ENCODE results near the gene TMIGD2. TPM values are rescaled to one million over a fixed set of nuclear protein-coding genes. Genes with fewer than 3 reads are reported as not detected.

TMIGD2 gene
- polyA plus RNA-seq, 1 experiment, result not detected

GRCh38 chr19:4267901-4268815, 34.0 kb downstream of the TMIGD2 start:
- ChIA-PET CTCF (interaction anchor here (0.8 to 4.2 kb wide), 12 partner anchors 10 to 257 kb away, joined by 3 to 43 read pairs (median 6); partner anchors contain the start of gene STAP2), POLR2A (no interaction called here)
- H3K36me3 ChIP-seq (ENCODE audit: control insufficient read depth, insufficient read depth, low read length), result peaks cover 13% of the 10 kb centered on the region
- no peaks in the 10 kb centered on the region for H3K27me3 ChIP-seq (ENCODE audit: control insufficient read depth, insufficient read depth, low read length)
- no peak for DNase-seq (ENCODE audit: low read depth)
- H3K4me3 ChIP-seq (ENCODE audit: low read depth, low read length), result no peak overlapping the region
- TF ChIP-seq, protein P1, sequence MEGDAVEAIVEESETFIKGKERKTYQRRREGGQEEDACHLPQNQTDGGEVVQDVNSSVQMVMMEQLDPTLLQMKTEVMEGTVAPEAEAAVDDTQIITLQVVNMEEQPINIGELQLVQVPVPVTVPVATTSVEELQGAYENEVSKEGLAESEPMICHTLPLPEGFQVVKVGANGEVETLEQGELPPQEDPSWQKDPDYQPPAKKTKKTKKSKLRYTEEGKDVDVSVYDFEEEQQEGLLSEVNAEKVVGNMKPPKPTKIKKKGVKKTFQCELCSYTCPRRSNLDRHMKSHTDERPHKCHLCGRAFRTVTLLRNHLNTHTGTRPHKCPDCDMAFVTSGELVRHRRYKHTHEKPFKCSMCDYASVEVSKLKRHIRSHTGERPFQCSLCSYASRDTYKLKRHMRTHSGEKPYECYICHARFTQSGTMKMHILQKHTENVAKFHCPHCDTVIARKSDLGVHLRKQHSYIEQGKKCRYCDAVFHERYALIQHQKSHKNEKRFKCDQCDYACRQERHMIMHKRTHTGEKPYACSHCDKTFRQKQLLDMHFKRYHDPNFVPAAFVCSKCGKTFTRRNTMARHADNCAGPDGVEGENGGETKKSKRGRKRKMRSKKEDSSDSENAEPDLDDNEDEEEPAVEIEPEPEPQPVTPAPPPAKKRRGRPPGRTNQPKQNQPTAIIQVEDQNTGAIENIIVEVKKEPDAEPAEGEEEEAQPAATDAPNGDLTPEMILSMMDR (IDR thresholded peaks at IDR 0.05; ENCODE audit: insufficient read depth, low read depth, low read length), result no peak

DNA sequence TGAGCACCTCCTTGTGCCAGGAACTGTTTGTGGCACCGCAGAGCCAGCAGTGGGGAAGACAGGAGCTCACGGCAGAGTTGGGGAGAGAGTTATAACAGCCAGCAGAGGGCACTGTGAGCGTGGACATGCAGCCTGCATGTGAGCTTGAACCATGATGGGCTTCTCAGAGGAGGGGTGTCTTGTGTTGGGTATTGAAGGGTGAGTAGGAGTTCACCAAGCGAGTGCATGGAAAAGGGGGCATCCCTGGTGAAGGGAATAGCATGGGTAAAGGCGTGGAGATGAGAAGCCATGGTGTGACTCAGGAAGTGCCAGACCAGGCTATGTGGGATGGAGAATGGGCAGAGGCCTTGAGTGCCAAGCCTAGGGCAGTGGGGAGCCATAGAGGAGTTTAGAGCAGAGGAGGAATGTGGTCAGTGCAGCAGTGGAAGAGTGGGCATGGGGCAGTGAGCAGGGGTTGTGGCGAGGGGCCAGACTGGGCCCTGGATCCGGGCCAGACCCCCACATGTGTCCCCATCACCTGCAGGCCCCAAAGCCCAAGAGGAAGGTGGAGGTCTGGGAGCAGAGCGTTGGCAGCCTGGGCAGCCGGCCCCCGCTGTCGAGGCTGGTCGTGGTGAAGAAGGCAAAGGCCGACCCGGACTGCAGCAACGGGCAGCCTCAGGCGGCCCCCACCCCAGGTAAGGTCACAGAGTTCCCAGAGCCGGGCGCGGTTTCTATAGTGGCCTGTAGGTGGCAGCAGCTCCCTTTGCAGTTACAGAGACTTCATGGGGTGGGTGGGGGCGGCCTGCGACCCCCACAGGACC, 34.9 kb downstream of the TMIGD2 start:
- no peak for DNase-seq (ENCODE audit: low read depth)
- Histone ChIP-seq H3K36me3 (ENCODE audit: control insufficient read depth, insufficient read depth, low read length) (peaks cover 14% of the 10 kb centered on the region), H3K27me3 (ENCODE audit: control insufficient read depth, insufficient read depth, low read length) (no peaks in the 10 kb centered on the region), H3K4me3 (ENCODE audit: low read depth, low read length) (no peak overlapping the region)
- ChIA-PET CTCF (interaction anchor here (0.8 to 4.2 kb wide), 19 partner anchors 8 to 281 kb away, joined by 3 to 43 read pairs (median 5); partner anchors contain the start of genes MPND, SH3GL1, STAP2 and YJU2), POLR2A (no interaction called here)
- TF ChIP-seq, protein P1 (IDR thresholded peaks at IDR 0.05; ENCODE audit: insufficient read depth, low read depth, low read length), result peak; percentile 88

GRCh38 chr19:4266253-4267000, 35.8 kb downstream of the TMIGD2 start:
- DNase-seq (ENCODE audit: low read depth), result no peak
- Histone ChIP-seq H3K27me3 (ENCODE audit: control insufficient read depth, insufficient read depth, low read length) (no peaks in the 10 kb centered on the region), H3K4me3 (ENCODE audit: low read depth, low read length) (no peak overlapping the region), H3K36me3 (ENCODE audit: control insufficient read depth, insufficient read depth, low read length) (peaks cover 17% of the 10 kb centered on the region)
- ChIA-PET POLR2A (no interaction called here), CTCF (interaction anchor here (0.8 to 4.2 kb wide), 14 partner anchors 8 to 282 kb away, joined by 3 to 43 read pairs (median 5); partner anchors contain the start of genes MPND, SH3GL1 and YJU2)
- TF ChIP-seq, protein P1 (IDR thresholded peaks at IDR 0.05; ENCODE audit: insufficient read depth, low read depth, low read length), result no peak

DNA sequence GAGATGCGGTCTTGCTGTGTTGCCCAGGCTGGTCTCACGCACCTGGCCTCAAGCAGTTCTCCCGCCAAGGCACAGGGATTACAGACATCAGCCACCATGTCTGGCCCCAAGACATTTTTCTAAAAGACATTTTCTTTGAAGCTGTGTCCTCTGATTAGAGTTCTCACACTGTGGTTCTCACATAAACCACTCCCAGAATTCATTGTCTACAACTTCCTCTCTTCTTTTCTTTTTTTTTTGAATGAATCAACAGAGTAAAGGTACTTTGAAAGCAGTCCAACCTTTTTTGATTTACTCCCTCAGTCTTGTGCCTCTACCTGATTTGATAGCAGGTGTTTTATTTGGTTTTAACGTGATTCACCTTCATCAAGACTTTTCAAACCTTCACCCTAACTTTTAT, 37.4 kb downstream of the TMIGD2 start:
- Histone ChIP-seq H3K36me3 (ENCODE audit: control insufficient read depth, insufficient read depth, low read length) (peaks cover 20% of the 10 kb centered on the region), H3K4me3 (ENCODE audit: low read depth, low read length) (no peak overlapping the region), H3K27me3 (ENCODE audit: control insufficient read depth, insufficient read depth, low read length) (no peaks in the 10 kb centered on the region)
- CTCF ChIA-PET, result no interaction called here
- TF ChIP-seq, protein P1 (IDR thresholded peaks at IDR 0.05; ENCODE audit: insufficient read depth, low read depth, low read length), result no peak
- POLR2A ChIA-PET, result no interaction called here
- DNase-seq (ENCODE audit: low read depth), result no peak
